ENCODE results near the gene PUS1. TPM values are rescaled to one million over a fixed set of nuclear protein-coding genes. Genes with fewer than 3 reads are reported as not detected.

The PUS1 gene
- total and polyA plus RNA-seq, 2 of the 8 experiments (the other 6 are each of a cell fraction or from before 2014, with no cell fraction given): 48.1 to 81.2 TPM

DNA sequence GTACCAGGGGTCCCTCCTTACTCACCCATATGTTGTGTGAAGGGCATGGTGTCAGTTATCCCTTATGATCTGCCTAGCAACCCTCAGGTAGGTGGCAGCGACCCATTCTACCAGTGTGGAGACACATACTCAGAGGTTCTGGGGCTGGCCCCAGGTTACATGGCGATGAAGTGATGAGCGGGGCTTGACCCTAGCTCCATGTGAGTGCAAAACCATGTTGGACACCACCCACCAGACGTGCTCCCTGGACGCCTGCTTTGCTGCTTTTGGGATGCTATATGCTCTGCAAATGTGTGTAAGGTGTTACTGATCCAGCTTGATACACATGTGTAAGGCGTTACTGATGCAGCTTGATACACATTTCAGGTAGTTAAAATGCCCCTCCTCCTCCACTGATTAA lies 54.0 kb downstream of the PUS1 start:
- no peak overlapping the region for H2BK15ac ChIP-seq (ENCODE audit: low read length)
- H3K27ac ChIP-seq (ENCODE audit: low read depth, low read length): no peak overlapping the region
- POLR2A ChIA-PET (ENCODE audit: partially characterized antibody): interaction anchor here (0.9 to 1.6 kb wide), 3 partner anchors 8 to 38 kb away, joined by 4 to 7 read pairs (median 5); no protein-coding TSS in a partner anchor
- H3K36me3 ChIP-seq (ENCODE audit: control insufficient read depth in 2 of 4, insufficient read depth in 4 of 4, low read length in 3 of 4): peaks cover 3 to 51% (median 17%) of the 10 kb centered on the region in 4 experiments; a peak in 5 of 8 replicates
- H2BK5ac ChIP-seq (ENCODE audit: low read depth, low read length): no peak overlapping the region
- FAIRE-seq: no peak
- H2AFZ ChIP-seq (ENCODE audit: low read length): no peak overlapping the region
- no peak overlapping the region for H4K8ac ChIP-seq (ENCODE audit: extremely low read depth, insufficient read depth, low read length)
- H3K79me1 ChIP-seq (ENCODE audit: low read depth, low read length): no peaks in the 10 kb centered on the region; the same call in 1 of the 2 replicates
- H3K23ac ChIP-seq (ENCODE audit: insufficient read length): no peak overlapping the region
- peaks cover 0 to under 1% (median 0%) of the 10 kb centered on the region in 4 experiments; a peak in 2 of 7 replicates for H3K4me1 ChIP-seq (replicated peaks in 1 of 4; ENCODE audit: control insufficient read depth in 3 of 4, insufficient read depth in 4 of 4, low read length in 3 of 4)
- H3K9me3 ChIP-seq (ENCODE audit: insufficient read depth in 2 of 2, low read depth in 1 of 2, low read length in 1 of 2): no peaks in the 10 kb centered on the region
- 90% methylated on average over 6 of the region's 6 CpGs; no CpG with 5 or more reads in 1 of the 2 experiments for WGBS, 2 experiments (ENCODE audit: extremely low coverage in 1 of 2, insufficient coverage in 1 of 2, insufficient read length in 1 of 2, insufficient replicate concordance in 2 of 2, low coverage in 1 of 2, low lambda C conversion rate in 2 of 2, missing lambda C conversion rate in 1 of 2)
- no peak overlapping the region for H4K91ac ChIP-seq (replicated peaks; ENCODE audit: insufficient read length, low read length)
- H3K23me2 ChIP-seq (ENCODE audit: low read depth, low read length): no peaks in the 10 kb centered on the region
- H4K20me1 ChIP-seq (replicated peaks in 1 of 2; ENCODE audit: control insufficient read depth in 1 of 2, insufficient read depth in 2 of 2, low read length in 2 of 2): no peaks in the 10 kb centered on the region
- no peak overlapping the region for H2BK12ac ChIP-seq (ENCODE audit: low read depth, low read length)
- H2AK5ac ChIP-seq (ENCODE audit: low read depth, low read length): no peak overlapping the region
- H3K4ac ChIP-seq (replicated peaks; ENCODE audit: insufficient read length, low read depth, low read length): no peak overlapping the region
- no peak overlapping the region for H3K14ac ChIP-seq (ENCODE audit: insufficient read length)
- no peak overlapping the region for H3K18ac ChIP-seq (ENCODE audit: extremely low read depth, low read length)
- H3K27me3 ChIP-seq (replicated peaks in 1 of 4; ENCODE audit: control insufficient read depth in 3 of 4, extremely low read depth in 1 of 4, insufficient read depth in 3 of 4, low read length in 3 of 4): no peaks in the 10 kb centered on the region
- peaks cover 0 to 7% of the 10 kb centered on the region in 2 experiments; a peak in 2 of 4 replicates for H3K79me2 ChIP-seq (ENCODE audit: control insufficient read depth in 1 of 2, insufficient read depth in 2 of 2, low read length in 2 of 2)
- DNase-seq (ENCODE audit: low read depth in 1 of 2, low spot score in 2 of 2): no peak
- no peak overlapping the region for H4K5ac ChIP-seq (ENCODE audit: insufficient read length, low read depth, low read length)
- no peak overlapping the region for H3K4me3 ChIP-seq (ENCODE audit: extremely low read depth in 1 of 4, insufficient read depth in 2 of 4, low read depth in 3 of 4, low read length in 4 of 4)
- H3K56ac ChIP-seq (replicated peaks; ENCODE audit: insufficient read length, low read depth, low read length): no peak overlapping the region
- CTCF ChIA-PET (ENCODE audit: partially characterized antibody): interaction anchor here (1.0 to 1.6 kb wide), 5 partner anchors 9 to 93 kb away, joined by 3 to 4 read pairs (median 3); no protein-coding TSS in a partner anchor
- no peak overlapping the region for H3K9ac ChIP-seq (replicated peaks in 1 of 4; ENCODE audit: extremely low read depth in 1 of 4, low read depth in 3 of 4, low read length in 3 of 4)
- no peak overlapping the region for H3K4me2 ChIP-seq (ENCODE audit: insufficient read depth in 1 of 2, low read depth in 2 of 2, low read length in 2 of 2)
- no peak overlapping the region for H2BK20ac ChIP-seq (ENCODE audit: low read length)
- no peak overlapping the region for H2BK120ac ChIP-seq (replicated peaks; ENCODE audit: low read depth, low read length)
- TF ChIP-seq BCL11A (IDR thresholded peaks at IDR 0.05; ENCODE audit: low read depth in 2 of 2, low read length in 2 of 2): no peak
- no peak for TF ChIP-seq GTF2F1 (IDR thresholded peaks at IDR 0.05; ENCODE audit: borderline replicate concordance, low read depth, low read length)
- TF ChIP-seq JUND (IDR thresholded peaks at IDR 0.05; ENCODE audit: low read length): no peak
- TF ChIP-seq PHF8 (conservative IDR thresholded peaks at IDR 0.05; ENCODE audit: low read depth, low read length): no peak
- no peak for TF ChIP-seq ASH2L (IDR thresholded peaks at IDR 0.05; ENCODE audit: low read length)
- TF ChIP-seq USF2 (IDR thresholded peaks at IDR 0.05; ENCODE audit: low read length): no peak
- no peak for TF ChIP-seq CBX8 (IDR thresholded peaks at IDR 0.05; ENCODE audit: borderline replicate concordance, low read depth, low read length)
- no peak for TF ChIP-seq EP300 (IDR thresholded peaks at IDR 0.05; ENCODE audit: borderline replicate concordance in 1 of 2, low read depth in 2 of 2, low read length in 2 of 2)
- no peak for TF ChIP-seq TCF12 (IDR thresholded peaks at IDR 0.05; ENCODE audit: low read depth, low read length)
- TF ChIP-seq POLR2AphosphoS5 (IDR thresholded peaks at IDR 0.05; ENCODE audit: low read depth, low read length): no peak
- no peak for TF ChIP-seq SP4 (IDR thresholded peaks at IDR 0.05; ENCODE audit: low read length)
- TF ChIP-seq CHD1 (IDR thresholded peaks at IDR 0.05; ENCODE audit: low read depth, low read length): no peak
- no peak for TF ChIP-seq SIRT6 (IDR thresholded peaks at IDR 0.05; ENCODE audit: low read length)
- TF ChIP-seq TBP (IDR thresholded peaks at IDR 0.05; ENCODE audit: low read depth, low read length): no peak
